HG03045 (cell line): Measurements from ENCODE around the gene WDR6.
"Not testable (repeated sequence)": the region's sequence is repeated elsewhere in the genome, so short reads cannot be mapped to it uniquely, and the experiment has no call there.

ENCODE experiments used
- ATAC-seq: cut with Tn5 transposase; IDR thresholded peaks from one replicate; pipeline ENCODE4 v1.9.1; 2021; ENCODE audit warnings: mild to moderate bottlenecking, moderate library complexity; ENCODE audit not compliant: unreplicated experiment

WDR6 gene

GRCh38 chr3:48990636-48991469 is 16.3 kb upstream of the WDR6 start:
- ATAC-seq: peak; percentile 22

- no peak for ATAC-seq
Measured at GRCh38 chr3:48991851-48992545, 15.2 kb upstream of the WDR6 start.

GRCh38 chr3:48993834-48994233 is 13.4 kb upstream of the WDR6 start:
- no peak for ATAC-seq

- ATAC-seq: no peak
Measured at GRCh38 chr3:48996640-48997039, 10.6 kb upstream of the WDR6 start.

- no peak for ATAC-seq
Measured at GRCh38 chr3:48997102-48997635, 10.0 kb upstream of the WDR6 start.

GRCh38 chr3:48997714-48998637 is 9.2 kb upstream of the WDR6 start:
- no peak for ATAC-seq

GRCh38 chr3:48999085-48999858 is 7.9 kb upstream of the WDR6 start:
- no peak for ATAC-seq

GRCh38 chr3:49001155-49001554 is 6.0 kb upstream of the WDR6 start:
- ATAC-seq: no peak

GRCh38 chr3:49004352-49005302 is 2.6 kb upstream of the WDR6 start:
- ATAC-seq: no peak

GRCh38 chr3:49005303-49005680 is 1.9 kb upstream of the WDR6 start:
- no peak for ATAC-seq

- no peak for ATAC-seq
Measured at GRCh38 chr3:49005998-49006397, 1.2 kb upstream of the WDR6 start.

GRCh38 chr3:49006408-49007067 is 653 bp upstream of the WDR6 start:
- peak; percentile 1 for ATAC-seq

- peak; percentile 36 for ATAC-seq
Measured at GRCh38 chr3:49007771-49008528, 759 bp downstream of the WDR6 start.

GRCh38 chr3:49008627-49009026 is 1.4 kb downstream of the WDR6 start:
- ATAC-seq: not testable (repeated sequence)

- ATAC-seq: no peak
Measured at GRCh38 chr3:49009396-49009795, 2.2 kb downstream of the WDR6 start.

- ATAC-seq: no peak
Measured at GRCh38 chr3:49012441-49013017, 5.3 kb downstream of the WDR6 start.

GRCh38 chr3:49013113-49013737 is 6.0 kb downstream of the WDR6 start:
- no peak for ATAC-seq
